Measurements from ENCODE around the gene ZNF837.
"Not testable (repeated sequence)": the region's sequence is repeated elsewhere in the genome, so short reads cannot be mapped to it uniquely, and the experiment has no call there.

Gene ZNF837

DNA sequence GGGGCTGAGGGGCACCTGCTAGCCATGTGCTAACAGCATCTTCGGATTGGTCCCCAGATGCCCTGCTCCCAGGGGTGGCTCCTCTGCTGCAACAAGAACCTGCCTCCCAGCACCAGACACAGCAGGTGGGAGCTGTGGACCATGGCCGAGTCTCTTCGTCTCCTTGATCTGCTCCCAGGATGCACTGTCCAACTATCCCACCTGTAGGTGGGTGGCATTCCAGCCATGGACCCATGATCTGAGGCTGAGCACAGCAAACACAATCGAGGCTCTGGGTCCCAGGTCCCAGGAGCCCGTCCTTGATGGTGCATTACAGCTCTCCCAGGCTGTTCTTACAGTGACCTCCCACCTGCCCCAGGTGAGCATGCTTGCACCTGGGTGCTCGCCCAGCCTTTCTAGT is 1.6 kb downstream of the ZNF837 start:
- ChIA-PET POLR2A (interaction anchor here (1.2 to 1.8 kb wide), 5 partner anchors 9 to 180 kb away, joined by 3 to 29 read pairs (median 5); partner anchors contain the start of gene ZNF497), CTCF (no interaction called here)
- TF ChIP-seq, protein P1, sequence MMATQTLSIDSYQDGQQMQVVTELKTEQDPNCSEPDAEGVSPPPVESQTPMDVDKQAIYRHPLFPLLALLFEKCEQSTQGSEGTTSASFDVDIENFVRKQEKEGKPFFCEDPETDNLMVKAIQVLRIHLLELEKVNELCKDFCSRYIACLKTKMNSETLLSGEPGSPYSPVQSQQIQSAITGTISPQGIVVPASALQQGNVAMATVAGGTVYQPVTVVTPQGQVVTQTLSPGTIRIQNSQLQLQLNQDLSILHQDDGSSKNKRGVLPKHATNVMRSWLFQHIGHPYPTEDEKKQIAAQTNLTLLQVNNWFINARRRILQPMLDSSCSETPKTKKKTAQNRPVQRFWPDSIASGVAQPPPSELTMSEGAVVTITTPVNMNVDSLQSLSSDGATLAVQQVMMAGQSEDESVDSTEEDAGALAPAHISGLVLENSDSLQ (IDR thresholded peaks at IDR 0.05): no peak
- TF ChIP-seq L3MBTL2 (conservative IDR thresholded peaks at IDR 0.05): no peak
- no peak for TF ChIP-seq BHLHE40 (IDR thresholded peaks at IDR 0.05; ENCODE audit: borderline replicate concordance)
- no peak for TF ChIP-seq ZNF384 (IDR thresholded peaks at IDR 0.05)
- TF ChIP-seq HDGF (IDR thresholded peaks at IDR 0.05; ENCODE audit: borderline replicate concordance): no peak
- TF ChIP-seq TARDBP (IDR thresholded peaks at IDR 0.05): no peak
- TF ChIP-seq LEF1 (IDR thresholded peaks at IDR 0.05; ENCODE audit: borderline replicate concordance): no peak
- no peak for TF ChIP-seq ELF4 (IDR thresholded peaks at IDR 0.05)
- no peak for TF ChIP-seq FOXK2 (IDR thresholded peaks at IDR 0.05)
- no peak for TF ChIP-seq ARNT (IDR thresholded peaks at IDR 0.05)
- TF ChIP-seq SP1 (IDR thresholded peaks at IDR 0.05): no peak
- TF ChIP-seq FOXA1 (IDR thresholded peaks at IDR 0.05): no peak
- no peak for TF ChIP-seq NFRKB (IDR thresholded peaks at IDR 0.05)
- no peak for TF ChIP-seq SUZ12 (IDR thresholded peaks at IDR 0.05)
- TF ChIP-seq CTBP1 (IDR thresholded peaks at IDR 0.05; ENCODE audit: borderline replicate concordance): no peak
- TF ChIP-seq FOXM1 (IDR thresholded peaks at IDR 0.05; ENCODE audit: borderline replicate concordance): no peak
- no peak for DNase-seq (ENCODE audit: extremely low spot score)

DNA sequence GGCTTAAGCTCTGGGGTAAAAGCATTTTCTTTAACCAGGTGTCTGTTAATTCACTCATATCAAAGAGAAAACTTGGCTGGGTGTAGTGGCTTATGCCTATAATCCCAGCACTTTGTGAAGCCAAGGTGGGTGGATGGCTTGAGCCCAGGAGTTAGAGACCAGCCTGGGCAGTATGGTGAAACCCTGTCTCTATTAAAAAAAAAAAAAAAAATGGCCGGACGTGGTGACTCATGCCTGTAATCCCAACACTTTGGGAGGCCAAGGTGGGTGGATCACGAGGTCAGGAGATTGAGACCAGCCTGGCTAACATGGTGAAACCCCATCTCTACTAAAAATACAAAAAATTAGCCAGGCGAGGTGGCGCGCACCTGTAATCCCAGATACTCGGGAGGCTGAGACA is 4.1 kb downstream of the ZNF837 start:
- POLR2A ChIA-PET: interaction anchor here (2.2 kb wide), 1 partner anchor 14 kb away, joined by 14 read pairs; the partner anchor contains the start of gene ZNF497
- DNase-seq (ENCODE audit: extremely low spot score); CTCF ChIA-PET: not testable (repeated sequence)

DNA sequence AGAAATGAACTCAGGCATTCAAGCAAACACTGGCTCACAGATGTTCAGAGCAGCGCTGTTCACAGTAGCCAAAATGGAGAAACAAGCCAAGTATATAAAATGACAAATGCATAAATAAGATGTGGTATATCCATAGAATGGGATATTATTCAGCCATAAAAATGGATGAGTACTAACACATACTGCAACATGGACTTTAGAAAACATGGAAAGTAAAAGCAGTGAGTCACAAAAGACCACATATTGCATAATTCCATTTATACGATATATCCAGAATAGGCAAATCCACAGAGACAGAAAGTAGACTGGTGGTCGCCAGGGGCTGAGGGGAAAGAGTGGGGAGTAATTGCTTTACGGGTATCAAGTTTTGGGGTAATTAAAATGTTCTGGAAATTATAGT is 6.6 kb downstream of the ZNF837 start:
- no peak for TF ChIP-seq BHLHE40 (IDR thresholded peaks at IDR 0.05; ENCODE audit: borderline replicate concordance)
- TF ChIP-seq FOXK2 (IDR thresholded peaks at IDR 0.05): no peak
- no peak for TF ChIP-seq ZNF384 (IDR thresholded peaks at IDR 0.05)
- no peak for TF ChIP-seq SUZ12 (IDR thresholded peaks at IDR 0.05)
- TF ChIP-seq CTBP1 (IDR thresholded peaks at IDR 0.05; ENCODE audit: borderline replicate concordance): no peak
- TF ChIP-seq L3MBTL2 (conservative IDR thresholded peaks at IDR 0.05): no peak
- no peak for TF ChIP-seq ARNT (IDR thresholded peaks at IDR 0.05)
- no peak for TF ChIP-seq FOXM1 (IDR thresholded peaks at IDR 0.05; ENCODE audit: borderline replicate concordance)
- no peak for TF ChIP-seq TARDBP (IDR thresholded peaks at IDR 0.05)
- no peak for TF ChIP-seq NFRKB (IDR thresholded peaks at IDR 0.05)
- no peak for TF ChIP-seq SP1 (IDR thresholded peaks at IDR 0.05)
- TF ChIP-seq HDGF (IDR thresholded peaks at IDR 0.05; ENCODE audit: borderline replicate concordance): no peak
- no peak for TF ChIP-seq FOXA1 (IDR thresholded peaks at IDR 0.05)
- TF ChIP-seq ELF4 (IDR thresholded peaks at IDR 0.05): no peak
- TF ChIP-seq, protein P1 (IDR thresholded peaks at IDR 0.05): no peak
- TF ChIP-seq LEF1 (IDR thresholded peaks at IDR 0.05; ENCODE audit: borderline replicate concordance): no peak
- POLR2A ChIA-PET: interaction anchor here (0.7 to 1.6 kb wide), 2 partner anchors 12 kb away, joined by 3 to 13 read pairs; partner anchors contain the start of gene ZNF497
- DNase-seq (ENCODE audit: extremely low spot score): no peak
- CTCF ChIA-PET: no interaction called here

DNA sequence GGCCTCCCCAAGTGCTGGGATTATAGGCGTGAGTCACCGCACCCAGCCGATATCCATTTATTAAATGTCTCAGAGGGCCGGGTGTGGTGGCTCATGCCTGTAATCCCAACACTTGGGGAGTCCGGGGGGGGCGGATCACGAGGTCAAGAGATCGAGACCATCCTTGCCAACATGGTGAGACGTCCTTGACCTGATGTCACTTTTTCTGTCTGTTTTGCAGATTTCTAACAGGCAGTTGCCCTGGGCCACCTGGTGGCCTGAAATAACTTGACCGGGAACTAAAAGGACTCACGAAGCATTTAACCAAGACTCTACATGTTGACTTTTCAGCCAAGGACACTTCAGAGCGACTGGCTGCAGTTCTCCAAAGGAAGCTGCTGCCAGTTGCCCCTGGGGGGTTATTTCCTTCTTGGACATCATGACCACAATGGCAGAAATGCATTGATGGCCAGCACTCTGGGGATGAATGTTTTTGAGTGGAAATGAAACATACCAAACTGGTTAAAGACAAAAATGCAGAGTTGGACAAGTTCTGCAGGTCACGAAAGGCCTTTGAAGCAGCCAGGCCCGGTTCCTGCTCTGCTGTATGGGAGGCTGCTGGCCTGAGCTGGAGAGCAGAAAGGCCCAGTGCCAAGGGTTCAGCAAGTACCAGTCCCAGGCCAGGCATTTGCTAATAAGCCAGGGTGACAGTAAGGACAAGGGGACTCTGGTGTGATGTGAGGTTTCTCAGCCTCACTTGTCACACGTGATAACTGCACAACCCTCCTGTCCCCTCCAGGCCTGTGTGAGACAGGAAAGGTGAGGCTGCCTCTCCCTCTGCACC is 8.3 kb downstream of the ZNF837 start:
- DNase-seq (ENCODE audit: extremely low spot score): no peak
- ChIA-PET CTCF (no interaction called here), POLR2A (interaction anchor here (1.5 to 1.6 kb wide), 2 partner anchors 10 kb away, joined by 9 to 13 read pairs; partner anchors contain the start of gene ZNF497)
- TF ChIP-seq BHLHE40 (IDR thresholded peaks at IDR 0.05; ENCODE audit: borderline replicate concordance) (no peak), TARDBP (IDR thresholded peaks at IDR 0.05) (no peak), FOXA1 (IDR thresholded peaks at IDR 0.05) (no peak), ARNT (IDR thresholded peaks at IDR 0.05) (no peak), NFRKB (IDR thresholded peaks at IDR 0.05) (no peak), HDGF (IDR thresholded peaks at IDR 0.05; ENCODE audit: borderline replicate concordance) (no peak), FOXK2 (IDR thresholded peaks at IDR 0.05) (no peak), LEF1 (IDR thresholded peaks at IDR 0.05; ENCODE audit: borderline replicate concordance) (no peak), SP1 (IDR thresholded peaks at IDR 0.05) (no peak), FOXM1 (IDR thresholded peaks at IDR 0.05; ENCODE audit: borderline replicate concordance) (no peak), CTBP1 (IDR thresholded peaks at IDR 0.05; ENCODE audit: borderline replicate concordance) (no peak), L3MBTL2 (conservative IDR thresholded peaks at IDR 0.05) (no peak), ZNF384 (IDR thresholded peaks at IDR 0.05) (no peak)
- TF ChIP-seq, protein P1 (IDR thresholded peaks at IDR 0.05): no peak

DNA sequence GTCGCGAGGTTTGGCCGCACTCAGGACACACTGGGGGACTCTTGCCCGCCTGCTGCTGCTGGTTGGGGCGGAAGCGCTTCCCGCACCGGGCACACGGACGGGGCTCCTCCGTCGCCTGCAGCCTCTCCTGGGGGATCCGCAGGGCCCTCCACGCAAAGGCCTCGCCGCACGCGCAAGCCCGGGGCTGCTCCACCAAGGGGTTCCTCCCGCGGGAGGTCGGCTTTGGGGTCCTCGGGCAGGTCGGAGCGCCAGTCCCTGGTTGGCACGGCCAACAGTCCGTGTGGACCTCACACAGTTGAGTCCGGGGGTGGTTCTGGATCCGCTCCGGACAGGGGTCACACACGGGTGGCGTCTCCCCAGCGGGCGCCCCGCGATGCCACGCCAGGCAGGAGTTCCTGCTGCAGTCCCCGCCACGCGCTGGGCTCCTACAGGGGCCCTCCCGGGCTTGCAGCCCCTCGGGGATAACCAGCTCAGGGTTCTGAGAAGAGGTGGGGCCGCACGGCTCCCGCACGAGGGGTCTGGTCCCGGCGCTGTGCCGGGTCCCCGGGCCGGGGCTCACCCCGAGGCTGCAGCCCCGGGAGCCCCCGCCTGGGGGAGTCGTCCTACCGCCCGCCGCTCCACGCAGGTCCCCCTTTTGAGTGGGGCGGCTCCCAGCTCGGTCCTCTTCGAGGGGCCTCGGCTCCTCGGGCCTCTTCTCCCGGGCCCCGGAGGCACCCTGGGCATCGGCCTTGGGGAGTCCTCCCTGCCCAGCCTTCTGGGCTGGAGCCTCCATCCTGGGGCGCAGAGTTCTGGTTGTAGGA is 12.1 kb downstream of the ZNF837 start:
- POLR2A ChIA-PET: interaction anchor here (2.8 kb wide), 1 partner anchor 11 kb away, joined by 9 read pairs; no protein-coding TSS in a partner anchor
- DNase-seq (ENCODE audit: extremely low spot score): no peak
- CTCF ChIA-PET: no interaction called here

More for the DNA sequence above, 12.1 kb downstream of the ZNF837 start:
- TF ChIP-seq ZNF384 (IDR thresholded peaks at IDR 0.05) (no peak), CTBP1 (IDR thresholded peaks at IDR 0.05; ENCODE audit: borderline replicate concordance) (no peak), HDGF (IDR thresholded peaks at IDR 0.05; ENCODE audit: borderline replicate concordance) (no peak)

Measured in HEK293T (cell line).